ENCODE measurements around the gene JARID2.

Gene JARID2

DNA sequence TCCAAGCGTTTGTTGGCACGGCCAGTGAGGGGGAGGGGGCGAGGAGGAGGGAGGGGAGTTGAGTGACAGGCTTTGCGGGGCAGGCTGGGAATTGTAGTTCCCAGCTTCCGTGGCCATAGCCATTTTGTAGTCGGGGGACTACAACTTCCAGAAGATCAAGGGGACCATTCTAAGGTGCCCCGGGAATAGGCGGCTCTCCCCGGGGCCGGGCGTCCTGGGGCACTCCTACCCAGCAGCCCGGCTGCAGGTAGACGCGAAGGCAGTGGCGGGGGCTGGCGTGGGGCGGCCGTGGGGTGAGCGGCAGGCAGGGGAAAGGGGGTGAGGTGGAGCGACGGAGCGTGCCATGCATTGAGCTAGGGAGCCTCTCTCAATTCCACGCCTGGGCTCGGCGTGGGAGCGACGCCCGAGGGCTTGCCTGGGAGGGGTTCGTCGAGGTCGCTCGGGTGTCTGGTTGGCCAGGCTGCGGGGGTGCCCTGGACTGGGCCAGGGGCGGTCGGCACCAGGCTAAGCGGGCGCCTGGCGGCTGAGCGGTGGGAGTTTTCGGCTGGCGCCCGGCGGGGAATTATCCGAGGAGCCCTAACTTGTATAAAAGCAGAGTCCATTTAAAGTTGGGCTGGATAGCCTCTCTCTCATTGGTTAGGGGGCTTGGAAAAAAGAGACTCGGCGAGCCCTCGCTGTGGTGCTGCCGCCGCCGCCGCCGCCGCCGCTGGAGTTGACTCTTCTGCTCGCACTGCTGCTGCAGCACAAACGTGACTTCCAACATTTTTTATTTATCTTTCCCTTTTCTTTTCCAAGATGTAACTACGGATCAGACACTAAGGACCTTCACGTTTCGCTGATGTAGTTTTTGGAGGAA is at the start of gene JARID2:
Gene JARID2, plus strand, starts transcription at position 709 of the 856 bp plus-strand sequence. CDS start 471 bp downstream, outside the sequence.
- peak; percentile 98 for DNase-seq (ENCODE audit: low spot score)

DNA sequence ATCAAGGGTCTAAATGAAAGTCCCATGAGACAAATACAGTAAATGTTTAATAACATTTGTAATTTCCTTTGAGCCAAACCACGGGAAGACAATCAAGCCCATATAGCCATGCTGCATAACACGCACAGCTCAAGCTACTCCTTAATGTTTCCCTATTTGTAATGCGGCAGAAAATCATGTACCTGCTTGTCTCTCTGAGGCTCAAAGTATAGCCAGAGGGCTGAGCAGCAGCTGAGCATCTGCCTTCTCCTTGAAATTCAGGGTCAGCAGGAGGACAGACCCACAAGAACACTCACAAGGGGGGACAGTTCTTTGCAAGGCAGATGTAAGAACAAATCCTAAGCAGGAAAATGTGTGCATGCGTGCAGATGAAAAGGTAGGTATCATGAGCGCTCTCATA is 45.8 kb upstream of the JARID2 start:
- no peak for DNase-seq (ENCODE audit: low spot score)

DNA sequence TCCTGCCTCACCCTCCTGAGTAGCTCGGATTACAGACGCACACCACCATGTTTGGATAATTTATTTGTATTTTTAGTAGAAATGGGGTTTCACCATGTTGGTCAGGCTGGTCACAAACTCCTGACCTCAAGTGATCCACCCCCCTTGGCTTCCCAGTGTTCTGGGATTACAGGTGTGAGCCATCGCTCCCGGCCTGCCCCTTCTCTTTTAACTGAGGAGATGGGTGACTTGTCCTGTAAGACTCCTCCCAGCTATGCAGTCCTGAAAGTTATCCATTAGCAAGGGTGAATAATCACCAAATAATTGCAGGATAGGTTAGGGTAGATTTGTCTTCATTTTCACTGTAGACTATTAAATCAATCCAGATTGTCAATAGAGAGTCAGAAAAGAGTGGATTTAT is 40.5 kb upstream of the JARID2 start:
- no peak for DNase-seq (ENCODE audit: low spot score)

- DNase-seq (ENCODE audit: low spot score) = no peak
Measured at GRCh38 chr6:15206887-15207286, 39.0 kb upstream of the JARID2 start.

- no peak for DNase-seq (ENCODE audit: low spot score)
Measured at GRCh38 chr6:15207923-15208322, 37.9 kb upstream of the JARID2 start.

DNA sequence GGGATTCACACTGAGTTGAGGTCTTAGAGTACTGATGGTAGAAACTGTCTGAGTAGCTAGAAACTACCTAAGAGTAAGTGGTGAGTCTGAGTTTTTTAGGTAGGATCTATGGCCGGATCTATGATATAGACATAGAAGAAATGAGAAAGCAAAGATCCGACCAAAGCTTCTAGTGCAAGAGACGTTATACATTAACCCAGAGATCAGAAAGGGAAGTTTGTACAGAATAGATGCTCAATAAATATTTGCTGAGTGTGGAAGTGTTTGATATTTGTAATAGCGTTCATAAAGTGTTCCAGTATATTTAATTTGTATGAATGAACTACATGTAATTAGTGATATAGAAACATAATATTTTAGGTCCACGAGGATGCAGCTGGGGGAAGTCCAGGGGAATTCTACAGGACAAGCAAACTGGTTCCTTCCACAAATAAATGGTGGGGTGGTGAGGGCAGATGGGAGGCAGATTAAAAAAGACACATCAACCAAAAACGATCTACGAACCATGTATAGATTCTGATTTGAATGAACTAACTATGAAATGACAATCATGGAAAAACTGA is 31.9 kb upstream of the JARID2 start:
- no peak for DNase-seq (ENCODE audit: low spot score)

DNA sequence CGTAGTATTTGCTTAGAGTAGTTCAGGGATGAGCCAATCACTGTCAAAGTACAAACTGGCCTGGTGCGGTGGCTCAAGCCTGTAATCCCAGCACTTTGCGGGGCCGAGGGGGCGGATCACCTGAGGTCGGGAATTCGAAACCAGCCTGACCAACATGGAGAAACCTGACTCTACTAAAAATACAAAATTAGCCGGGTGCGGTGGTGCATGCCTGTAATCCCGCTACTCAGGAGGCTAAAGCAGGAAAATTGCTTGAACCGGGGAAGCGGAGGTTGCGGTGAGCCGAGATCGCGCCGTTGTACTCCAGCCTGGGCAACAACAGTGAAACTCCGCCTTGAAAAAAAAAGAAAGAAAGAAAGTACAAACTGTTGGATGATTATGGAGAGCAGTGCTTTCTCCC is 27.5 kb upstream of the JARID2 start:
- DNase-seq (ENCODE audit: low spot score) = no peak

DNA sequence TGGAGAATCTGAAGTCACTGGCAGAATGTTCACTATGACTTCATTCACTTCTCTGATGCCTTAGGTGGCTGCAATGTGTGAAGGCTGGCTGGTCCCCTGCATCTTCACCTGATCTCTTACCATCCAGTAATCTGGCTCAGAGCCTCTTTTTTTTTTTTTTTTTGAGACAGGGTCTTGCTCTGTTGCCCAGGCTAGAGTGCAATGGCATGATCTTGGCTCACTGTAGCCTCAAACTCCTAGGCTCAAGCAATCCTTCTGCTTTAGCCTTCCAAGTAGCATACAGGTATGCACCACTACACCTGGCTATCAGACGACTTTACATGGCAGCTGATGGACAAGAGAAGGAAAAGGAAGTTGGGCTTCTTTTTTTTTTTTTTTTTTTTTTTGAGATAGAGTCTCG is 25.8 kb upstream of the JARID2 start:
- no peak for DNase-seq (ENCODE audit: low spot score)

DNA sequence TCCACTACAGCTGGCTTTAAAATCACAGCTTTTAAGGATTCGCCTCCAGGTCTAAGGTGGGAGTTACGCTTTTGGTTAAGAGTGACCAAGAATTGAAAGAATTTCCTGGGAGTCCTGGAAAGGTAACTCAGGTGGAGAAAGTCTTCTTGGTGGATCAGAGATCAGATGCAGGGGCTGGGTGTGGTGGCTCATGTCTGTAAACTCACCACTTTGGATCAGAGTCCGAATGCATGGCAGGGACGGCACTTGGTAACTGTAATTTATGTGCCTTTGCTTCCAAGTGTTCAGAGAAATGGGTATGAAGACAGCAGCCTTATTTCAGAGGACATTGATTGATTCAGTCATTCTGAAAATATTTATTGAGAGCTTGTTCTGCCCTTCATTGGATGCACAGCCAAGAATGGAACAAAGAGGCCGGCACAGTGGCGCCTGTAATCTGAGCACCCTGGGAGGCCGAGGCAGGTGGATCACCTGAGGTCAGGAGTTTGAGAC is 18.0 kb upstream of the JARID2 start:
- DNase-seq (ENCODE audit: low spot score) = no peak

GRCh38 chr6:15230827-15231226 is 15.0 kb upstream of the JARID2 start:
- DNase-seq (ENCODE audit: low spot score) = no peak

DNA sequence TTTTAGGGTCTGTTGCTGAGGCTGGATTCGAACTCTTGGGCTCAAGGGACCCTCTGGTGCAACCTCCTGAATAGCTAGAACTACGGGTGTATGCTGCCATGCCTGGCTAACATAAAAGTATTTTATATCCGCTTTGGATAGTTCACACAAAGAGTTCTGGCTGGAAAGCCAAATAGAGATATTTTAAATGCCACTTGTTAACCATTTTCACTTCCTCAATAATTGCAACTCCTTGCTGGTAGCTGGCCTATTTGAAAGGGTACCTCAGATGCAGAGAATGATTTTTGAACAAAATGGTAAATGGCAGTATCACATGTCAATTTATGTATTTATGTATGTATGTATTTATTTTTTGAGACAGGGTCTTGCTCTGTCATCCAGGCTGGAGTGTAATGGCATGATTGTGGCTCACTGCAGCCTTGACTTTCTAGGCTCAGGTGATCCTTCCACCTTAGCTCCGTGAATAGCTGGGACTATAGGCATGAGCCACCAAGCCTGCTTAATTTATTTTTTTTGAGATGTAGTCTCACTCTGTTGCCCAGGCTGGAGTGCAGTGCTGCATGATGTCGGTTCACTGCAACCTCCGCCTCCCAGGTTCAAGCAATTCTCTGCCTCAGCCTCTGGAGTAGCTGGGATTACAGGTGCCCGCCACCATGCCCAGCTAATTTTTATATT is 12.9 kb upstream of the JARID2 start:
- no peak for DNase-seq (ENCODE audit: low spot score)

GRCh38 chr6:15234068-15234758 is 11.7 kb upstream of the JARID2 start:
- no peak for DNase-seq (ENCODE audit: low spot score)

- DNase-seq (ENCODE audit: low spot score) = no peak
Measured at GRCh38 chr6:15239616-15240364, 6.1 kb upstream of the JARID2 start.

DNA sequence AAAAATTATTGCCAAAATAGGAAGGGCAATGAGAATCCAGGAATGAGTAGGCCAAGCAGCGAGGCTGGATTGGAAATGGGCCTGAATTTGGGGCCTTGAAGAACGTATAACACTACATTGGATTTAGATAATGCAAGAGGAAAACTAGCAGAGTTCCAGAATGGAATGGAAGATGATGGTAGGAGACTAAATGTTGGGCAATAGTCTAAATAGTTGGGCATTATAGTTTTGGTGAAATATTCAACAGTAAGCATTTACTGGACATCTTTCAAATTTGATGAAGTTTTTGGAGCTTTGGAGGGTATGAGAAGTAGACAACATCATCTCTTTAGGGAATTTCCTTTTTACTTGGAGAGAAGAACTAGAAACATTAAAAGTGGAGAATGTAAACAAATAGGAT is 3.4 kb upstream of the JARID2 start:
- DNase-seq (ENCODE audit: low spot score) = no peak

GRCh38 chr6:15242937-15243614 is 2.8 kb upstream of the JARID2 start:
- DNase-seq (ENCODE audit: low spot score) = no peak

DNA sequence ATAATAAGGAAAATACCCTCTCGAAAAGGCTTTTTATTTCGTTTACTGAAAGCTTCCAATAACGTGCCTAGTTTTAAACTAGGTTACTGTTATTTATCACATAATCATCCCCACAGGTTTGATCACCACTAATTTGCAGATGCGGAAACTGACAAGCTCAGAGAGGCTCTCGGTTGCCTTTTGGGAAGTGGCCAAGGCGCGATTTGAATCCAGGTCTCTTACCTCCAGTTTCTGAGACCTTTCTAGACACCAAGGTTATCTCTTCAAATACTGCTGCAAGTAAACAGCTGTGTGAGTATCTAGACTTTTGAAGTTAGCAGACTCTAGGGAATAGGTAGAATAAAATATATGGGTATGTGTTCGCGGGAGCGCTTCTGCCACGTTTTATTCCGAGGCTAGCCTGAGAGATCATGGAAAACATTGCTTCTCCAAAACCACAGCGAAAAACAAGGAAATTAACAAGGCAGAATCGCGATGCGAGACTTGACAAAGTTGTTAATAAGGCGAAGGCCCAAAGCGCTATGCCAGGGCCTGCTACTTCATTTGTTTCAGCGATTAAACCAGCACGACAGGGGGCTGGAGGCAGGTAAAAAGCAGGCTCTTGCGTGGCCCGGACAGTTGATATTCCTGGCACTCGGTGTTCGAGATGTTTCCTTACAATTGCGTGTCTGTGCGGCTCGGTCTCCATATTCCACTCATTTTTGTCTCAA is 1.8 kb upstream of the JARID2 start:
- DNase-seq (ENCODE audit: low spot score) = no peak

- peak; percentile 74 for DNase-seq (ENCODE audit: low spot score)
Measured at GRCh38 chr6:15244620-15245360, 1.1 kb upstream of the JARID2 start.

DNA sequence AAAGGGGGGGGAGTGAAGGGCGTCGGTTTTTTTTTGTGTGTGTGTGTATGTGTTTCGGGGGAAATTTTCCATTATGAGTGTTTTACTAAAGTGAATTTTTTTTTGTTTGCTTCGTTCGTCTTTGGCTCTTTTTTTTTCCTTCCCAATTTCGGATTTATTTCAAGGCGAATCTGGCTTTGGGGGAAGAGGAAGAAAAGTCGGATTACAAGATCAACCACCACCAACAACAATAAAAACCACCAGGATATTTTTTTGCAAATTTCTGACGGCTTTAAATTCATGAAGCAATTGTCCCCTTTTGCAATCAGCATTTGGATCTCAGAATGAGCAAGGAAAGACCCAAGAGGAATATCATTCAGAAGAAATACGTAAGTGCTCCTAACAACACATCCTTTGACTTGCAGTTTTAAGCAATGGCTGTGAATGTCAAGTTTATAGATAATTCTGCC is 372 bp downstream of the JARID2 start:
- no peak for DNase-seq (ENCODE audit: low spot score)

- DNase-seq (ENCODE audit: low spot score) = no peak
Measured at GRCh38 chr6:15246666-15247499, 1.0 kb downstream of the JARID2 start.
